Measurements from ENCODE around the gene CLMP. TPM values are rescaled to one million over a fixed set of nuclear protein-coding genes. Genes with fewer than 3 reads are reported as not detected.

Gene CLMP
- total and polyA plus RNA-seq, 2 experiments from 2014 or later: 2.1 to 8.4 TPM

DNA sequence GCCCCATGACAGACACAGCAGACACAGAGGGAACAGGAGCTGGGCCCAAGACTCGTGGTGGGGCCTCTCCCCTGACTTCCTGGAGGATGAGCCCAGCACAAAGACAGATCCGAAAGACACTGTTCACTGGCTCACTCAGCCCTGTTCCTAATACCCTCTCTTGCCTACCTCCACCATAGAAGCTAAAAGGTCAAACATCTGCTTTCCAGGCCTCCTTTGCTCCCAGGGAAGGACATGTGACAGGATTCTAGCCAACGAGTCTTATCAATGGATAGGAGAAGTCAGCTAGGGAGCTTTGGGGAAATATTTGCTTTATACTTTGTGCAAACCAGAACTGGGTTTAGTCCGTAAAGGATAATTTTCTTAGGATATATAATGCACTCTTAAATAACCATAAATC is 8.4 kb upstream of the CLMP start:
- peaks cover 10% of the 10 kb centered on the region for H3K4me1 ChIP-seq (ENCODE audit: low read depth)
- no peak for DNase-seq (ENCODE audit: low read depth in 1 of 2, low spot score in 1 of 2)
- H3K27me3 ChIP-seq: no peaks in the 10 kb centered on the region
- H3K4me3 ChIP-seq: no peak overlapping the region
- H3K9me3 ChIP-seq (ENCODE audit: low read depth): no peaks in the 10 kb centered on the region
- H3K36me3 ChIP-seq: no peaks in the 10 kb centered on the region
- H3K27ac ChIP-seq: no peak overlapping the region
- TF ChIP-seq, protein P1, sequence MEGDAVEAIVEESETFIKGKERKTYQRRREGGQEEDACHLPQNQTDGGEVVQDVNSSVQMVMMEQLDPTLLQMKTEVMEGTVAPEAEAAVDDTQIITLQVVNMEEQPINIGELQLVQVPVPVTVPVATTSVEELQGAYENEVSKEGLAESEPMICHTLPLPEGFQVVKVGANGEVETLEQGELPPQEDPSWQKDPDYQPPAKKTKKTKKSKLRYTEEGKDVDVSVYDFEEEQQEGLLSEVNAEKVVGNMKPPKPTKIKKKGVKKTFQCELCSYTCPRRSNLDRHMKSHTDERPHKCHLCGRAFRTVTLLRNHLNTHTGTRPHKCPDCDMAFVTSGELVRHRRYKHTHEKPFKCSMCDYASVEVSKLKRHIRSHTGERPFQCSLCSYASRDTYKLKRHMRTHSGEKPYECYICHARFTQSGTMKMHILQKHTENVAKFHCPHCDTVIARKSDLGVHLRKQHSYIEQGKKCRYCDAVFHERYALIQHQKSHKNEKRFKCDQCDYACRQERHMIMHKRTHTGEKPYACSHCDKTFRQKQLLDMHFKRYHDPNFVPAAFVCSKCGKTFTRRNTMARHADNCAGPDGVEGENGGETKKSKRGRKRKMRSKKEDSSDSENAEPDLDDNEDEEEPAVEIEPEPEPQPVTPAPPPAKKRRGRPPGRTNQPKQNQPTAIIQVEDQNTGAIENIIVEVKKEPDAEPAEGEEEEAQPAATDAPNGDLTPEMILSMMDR (IDR thresholded peaks at IDR 0.05; ENCODE audit: low read depth, low read length): no peak

DNA sequence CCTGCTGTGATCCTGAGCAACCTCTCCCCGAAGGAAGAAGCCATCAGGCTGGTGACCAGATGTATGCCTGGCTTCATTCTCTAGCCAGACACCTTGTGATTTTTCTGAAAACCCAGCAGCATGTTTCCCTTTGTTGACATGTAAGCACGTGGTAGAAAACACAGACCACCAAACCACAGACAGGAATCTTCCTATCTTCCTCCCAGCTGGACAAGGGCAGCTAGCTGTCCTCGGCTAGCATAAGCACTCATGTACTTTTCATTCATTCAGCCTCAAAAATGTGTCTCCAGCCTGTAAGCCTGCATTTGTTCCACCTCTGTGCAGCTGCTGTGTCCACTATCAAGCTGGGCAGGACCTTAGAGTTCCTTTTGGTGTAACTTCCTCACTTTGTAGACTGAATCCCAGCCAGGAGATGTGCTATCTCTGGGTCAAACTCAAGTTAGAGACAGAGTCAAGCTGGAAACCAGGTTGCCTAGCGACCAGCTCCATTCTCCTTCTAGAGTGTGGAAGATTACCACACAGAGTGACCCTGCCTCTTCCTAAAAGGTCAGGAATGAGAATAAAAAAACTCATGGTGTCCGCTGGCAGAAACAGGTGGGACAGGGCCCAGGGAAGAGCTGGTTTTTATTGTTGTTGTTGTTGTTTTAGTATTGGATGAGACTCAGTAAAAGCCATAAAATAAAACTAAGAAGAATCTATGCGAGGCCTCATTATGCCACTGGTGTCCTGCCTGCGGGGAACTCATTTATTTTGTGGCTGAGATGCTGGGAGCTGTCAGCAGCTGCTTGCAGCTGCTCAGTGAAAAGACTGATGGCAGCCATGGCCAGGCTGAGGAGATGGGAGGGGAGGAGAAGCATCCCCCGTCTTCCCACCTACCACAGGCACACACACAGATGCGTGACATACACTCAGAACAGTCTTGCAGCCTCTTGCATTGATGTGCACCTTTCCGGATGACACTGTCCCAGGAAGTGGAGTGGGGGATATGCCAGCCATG is 7.4 kb upstream of the CLMP start:
- DNase-seq (ENCODE audit: low read depth in 1 of 2, low spot score in 1 of 2): peak; percentile 47 to 87
- H3K27ac ChIP-seq: peak overlapping the region; percentile 41
- TF ChIP-seq, protein P1 (IDR thresholded peaks at IDR 0.05; ENCODE audit: low read depth, low read length): no peak

DNA sequence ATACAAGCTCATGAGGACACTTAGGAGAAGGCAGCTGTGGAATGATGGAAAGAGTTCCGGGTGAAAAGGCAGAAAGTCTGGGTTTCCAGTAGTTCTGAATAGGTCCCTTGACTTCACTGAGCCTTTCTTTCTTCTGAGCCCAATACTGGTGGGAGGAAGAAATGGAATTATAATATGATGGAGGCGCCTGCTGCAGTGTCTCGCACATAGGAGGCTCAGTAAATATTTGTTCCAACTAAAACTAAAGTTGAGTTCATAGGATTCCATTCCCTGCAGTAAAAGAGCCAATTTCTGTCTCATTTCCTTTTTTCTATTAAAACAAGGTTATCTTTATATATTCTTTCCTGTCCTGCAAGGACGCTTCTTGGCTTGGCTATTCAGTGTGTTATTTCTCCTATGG is 5.2 kb upstream of the CLMP start:
- no peaks in the 10 kb centered on the region for H3K9me3 ChIP-seq (ENCODE audit: low read depth)

More for the DNA sequence above, 7.4 kb upstream of the CLMP start:
- H3K4me1 ChIP-seq (ENCODE audit: low read depth): peaks cover 10% of the 10 kb centered on the region
- no peaks in the 10 kb centered on the region for H3K27me3 ChIP-seq
- no peaks in the 10 kb centered on the region for H3K9me3 ChIP-seq (ENCODE audit: low read depth)
- no peak overlapping the region for H3K4me3 ChIP-seq
- H3K36me3 ChIP-seq: no peaks in the 10 kb centered on the region

DNA sequence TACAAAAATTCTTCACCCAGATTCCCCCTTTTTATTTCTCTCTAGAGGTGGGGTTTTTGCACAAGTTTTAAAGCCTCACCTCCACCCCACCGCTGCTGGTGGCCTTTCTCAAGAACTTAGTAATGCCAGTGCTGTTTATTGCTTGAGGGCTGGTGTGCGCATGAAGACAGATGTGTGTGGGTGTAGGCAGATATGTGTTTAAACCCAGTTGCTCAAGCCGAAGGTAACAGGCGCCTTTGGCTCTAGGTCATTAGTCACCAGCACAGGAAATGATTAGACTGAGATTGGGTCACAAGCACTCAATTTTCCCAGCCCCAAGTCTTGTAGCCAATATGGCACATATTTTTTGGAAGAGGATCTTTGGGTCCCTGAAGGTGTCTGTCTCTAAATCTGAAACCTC is 2.7 kb upstream of the CLMP start:
- peak in 1 of 2 donors; percentile 89 for DNase-seq (ENCODE audit: low read depth in 1 of 2, low spot score in 1 of 2)
- H3K4me3 ChIP-seq: no peak overlapping the region
- peaks cover 14% of the 10 kb centered on the region for H3K4me1 ChIP-seq (ENCODE audit: low read depth)
- no peaks in the 10 kb centered on the region for H3K9me3 ChIP-seq (ENCODE audit: low read depth)
- TF ChIP-seq, protein P1 (IDR thresholded peaks at IDR 0.05; ENCODE audit: low read depth, low read length): no peak
- no peaks in the 10 kb centered on the region for H3K36me3 ChIP-seq
- H3K27ac ChIP-seq: no peak overlapping the region
- peaks cover 17% of the 10 kb centered on the region for H3K27me3 ChIP-seq

More for the DNA sequence above, 5.2 kb upstream of the CLMP start:
- Histone ChIP-seq H3K27me3 (peaks cover 13% of the 10 kb centered on the region), H3K27ac (no peak overlapping the region), H3K4me1 (ENCODE audit: low read depth) (peaks cover 15% of the 10 kb centered on the region), H3K36me3 (no peaks in the 10 kb centered on the region), H3K4me3 (no peak overlapping the region)
- TF ChIP-seq, protein P1 (IDR thresholded peaks at IDR 0.05; ENCODE audit: low read depth, low read length): no peak
- DNase-seq (ENCODE audit: low read depth in 1 of 2, low spot score in 1 of 2): no peak

DNA sequence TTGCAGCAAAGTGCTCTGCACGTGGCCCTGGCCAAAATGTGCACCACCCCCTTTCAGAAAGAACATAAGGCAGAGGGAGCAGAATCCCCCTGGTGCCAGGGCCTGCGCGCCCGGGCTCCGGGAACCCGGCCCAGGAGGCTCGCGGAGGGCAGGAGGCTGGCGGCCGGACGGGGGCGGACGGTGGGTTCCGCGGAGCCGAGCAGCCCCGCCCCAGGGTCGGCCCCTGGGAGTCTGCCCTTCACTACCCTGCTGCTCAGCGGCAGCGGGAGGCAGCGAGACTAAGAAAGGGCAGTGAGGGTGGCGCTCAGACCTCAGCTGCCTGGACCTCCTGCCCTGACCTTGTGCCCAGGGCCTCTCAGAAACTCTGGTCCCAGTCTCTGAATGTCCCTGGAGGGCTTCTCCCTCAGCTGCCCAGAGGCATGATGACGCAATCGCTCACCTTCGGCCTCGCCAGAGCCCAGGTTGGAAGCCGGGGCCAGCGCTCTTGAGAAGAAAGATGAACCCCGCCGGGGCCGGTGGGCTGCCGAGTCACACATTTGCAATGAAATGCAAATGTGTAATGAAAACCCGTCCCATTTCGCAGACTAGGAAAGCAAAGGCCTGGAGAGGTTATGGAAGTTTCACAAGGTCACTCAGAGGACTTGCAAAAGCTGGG is 1.1 kb upstream of the CLMP start:
- Histone ChIP-seq H3K9me3 (ENCODE audit: low read depth) (no peaks in the 10 kb centered on the region), H3K36me3 (no peaks in the 10 kb centered on the region), H3K27me3 (peaks cover 17% of the 10 kb centered on the region), H3K4me1 (ENCODE audit: low read depth) (peaks cover 7% of the 10 kb centered on the region), H3K27ac (no peak overlapping the region), H3K4me3 (no peak overlapping the region)
- TF ChIP-seq, protein P1 (IDR thresholded peaks at IDR 0.05; ENCODE audit: low read depth, low read length): no peak
- no peak for DNase-seq (ENCODE audit: low read depth in 1 of 2, low spot score in 1 of 2)

Measured in cardiac muscle cell (in vitro differentiated cells and primary cell).